Duodenal mucosa (tissue), 2 donors: ENCODE measurements around the gene CPLX1.
"Not testable (repeated sequence)": the region's sequence is repeated elsewhere in the genome, so short reads cannot be mapped to it uniquely, and the experiment has no call there.

Experiments used
- H3K27ac ChIP-seq: one replicate; pipeline ENCODE4 v1.7.0; 2013; ENCODE audit warnings: low read depth, low read length
- H3K27me3 ChIP-seq, 2 donors: one replicate each; pipeline ENCODE4 v1.7.0; 2013; ENCODE audit warnings: low read length in 2 of 2, control low read depth in 1 of 2; ENCODE audit not compliant: insufficient read depth in 2 of 2, control insufficient read depth in 1 of 2
- H3K36me3 ChIP-seq, 2 donors: one replicate each; pipeline ENCODE4 v1.7.0; 2013; ENCODE audit warnings: low read length in 2 of 2, control low read depth in 1 of 2; ENCODE audit not compliant: insufficient read depth in 2 of 2, control insufficient read depth in 1 of 2
- H3K4me1 ChIP-seq, 2 donors: one replicate each; pipeline ENCODE4 v1.7.0; 2013; ENCODE audit warnings: low read length in 2 of 2, control low read depth in 1 of 2; ENCODE audit not compliant: insufficient read depth in 2 of 2, control insufficient read depth in 1 of 2
- H3K4me3 ChIP-seq, 2 donors: one replicate each; pipeline ENCODE4 v1.7.0; 2013; ENCODE audit warnings: low read length in 2 of 2, low read depth in 1 of 2
- H3K9ac ChIP-seq, 2 donors: one replicate each; pipeline ENCODE4 v1.7.0; 2013; ENCODE audit warnings: low read length in 2 of 2, low read depth in 1 of 2
- H3K9me3 ChIP-seq, 2 donors: one replicate each; pipeline ENCODE4 v1.7.0; 2013; ENCODE audit warnings: low read length in 2 of 2, control low read depth in 1 of 2; ENCODE audit not compliant: control insufficient read depth in 1 of 2

Gene CPLX1

GRCh38 chr4:806979-807378 lies 18.9 kb downstream of the CPLX1 start:
- not testable (repeated sequence) for H3K27me3 ChIP-seq

GRCh38 chr4:804804-805203 lies 21.1 kb downstream of the CPLX1 start:
- Histone ChIP-seq H3K9ac (no peak overlapping the region), H3K4me1 (no peaks in the 10 kb centered on the region), H3K27ac (no peak overlapping the region), H3K9me3 (peaks cover 0 to 3% of the 10 kb centered on the region in 2 donors), H3K27me3 (no peaks in the 10 kb centered on the region), H3K4me3 (no peak overlapping the region), H3K36me3 (no peaks in the 10 kb centered on the region)

More at GRCh38 chr4:806979-807378, 18.9 kb downstream of the CPLX1 start:
- H3K4me3 ChIP-seq, H3K36me3 ChIP-seq, H3K9me3 ChIP-seq, H3K4me1 ChIP-seq, H3K27ac ChIP-seq, H3K9ac ChIP-seq: not testable (repeated sequence)

GRCh38 chr4:803884-804283 lies 22.0 kb downstream of the CPLX1 start:
- H3K4me3 ChIP-seq, result no peak overlapping the region
- no peaks in the 10 kb centered on the region for H3K36me3 ChIP-seq
- no peak overlapping the region for H3K9ac ChIP-seq
- H3K4me1 ChIP-seq, result peaks cover 0 to 5% of the 10 kb centered on the region in 2 donors
- no peaks in the 10 kb centered on the region for H3K27me3 ChIP-seq
- no peak overlapping the region for H3K27ac ChIP-seq
- peaks cover 0 to 3% of the 10 kb centered on the region in 2 donors for H3K9me3 ChIP-seq

GRCh38 chr4:801436-802124 lies 24.3 kb downstream of the CPLX1 start:
- Histone ChIP-seq H3K27ac (no peak overlapping the region), H3K27me3 (peaks cover 0 to 2% of the 10 kb centered on the region in 2 donors), H3K36me3 (no peaks in the 10 kb centered on the region), H3K9me3 (peaks cover 0 to 3% of the 10 kb centered on the region in 2 donors), H3K9ac (no peak overlapping the region), H3K4me3 (no peak overlapping the region), H3K4me1 (peaks cover 0 to 5% of the 10 kb centered on the region in 2 donors)

GRCh38 chr4:797066-797465 lies 28.9 kb downstream of the CPLX1 start:
- Histone ChIP-seq H3K27me3 (peaks cover 37 to 40% of the 10 kb centered on the region in 2 donors), H3K9ac (no peak overlapping the region), H3K4me1 (peaks cover 19 to 20% of the 10 kb centered on the region in 2 donors), H3K9me3 (peaks cover 0 to 3% of the 10 kb centered on the region in 2 donors), H3K27ac (no peak overlapping the region), H3K36me3 (no peaks in the 10 kb centered on the region), H3K4me3 (no peak overlapping the region)

GRCh38 chr4:796206-796605 lies 29.7 kb downstream of the CPLX1 start:
- Histone ChIP-seq H3K27me3 (peaks cover 40 to 48% of the 10 kb centered on the region in 2 donors), H3K4me1 (peaks cover 19 to 23% of the 10 kb centered on the region in 2 donors), H3K4me3 (no peak overlapping the region), H3K36me3 (no peaks in the 10 kb centered on the region), H3K9ac (no peak overlapping the region), H3K27ac (no peak overlapping the region), H3K9me3 (no peaks in the 10 kb centered on the region)

GRCh38 chr4:795726-796119 lies 30.2 kb downstream of the CPLX1 start:
- Histone ChIP-seq H3K27me3 (peaks cover 40 to 49% of the 10 kb centered on the region in 2 donors), H3K4me1 (peaks cover 19 to 23% of the 10 kb centered on the region in 2 donors), H3K36me3 (no peaks in the 10 kb centered on the region), H3K9ac (no peak overlapping the region), H3K4me3 (no peak overlapping the region), H3K9me3 (no peaks in the 10 kb centered on the region), H3K27ac (no peak overlapping the region)

GRCh38 chr4:794900-795725 lies 30.8 kb downstream of the CPLX1 start:
- H3K27me3 ChIP-seq, result peaks cover 40 to 53% of the 10 kb centered on the region in 2 donors

GRCh38 chr4:793941-794621 lies 31.8 kb downstream of the CPLX1 start:
- Histone ChIP-seq H3K27ac (no peak overlapping the region), H3K27me3 (peaks cover 44 to 53% of the 10 kb centered on the region in 2 donors), H3K36me3 (no peaks in the 10 kb centered on the region), H3K9me3 (no peaks in the 10 kb centered on the region), H3K9ac (no peak overlapping the region), H3K4me3 (no peak overlapping the region), H3K4me1 (peaks cover 20 to 37% of the 10 kb centered on the region in 2 donors)

More at GRCh38 chr4:794900-795725, 30.8 kb downstream of the CPLX1 start:
- Histone ChIP-seq H3K36me3 (no peaks in the 10 kb centered on the region), H3K9me3 (no peaks in the 10 kb centered on the region), H3K9ac (no peak overlapping the region), H3K4me1 (peaks cover 19 to 29% of the 10 kb centered on the region in 2 donors), H3K27ac (no peak overlapping the region), H3K4me3 (peak overlapping the region in 1 of 2 donors; percentile 51)
